Stimulated activated CD4-positive, alpha-beta T cell treated with anti-CD3 and anti-CD28 coated beads, Interleukin-12 subunit alpha, Interleukin-12 subunit beta, amount 100 ng/mL, for 48 hours (primary cell): ENCODE results near the gene TH.
"Not testable (repeated sequence)": the region's sequence is repeated elsewhere in the genome, so short reads cannot be mapped to it uniquely, and the experiment has no call there.

Experiments
- DNase-seq, 3 donors: peaks; one replicate each; pipeline ENCODE4 v3.0.0-alpha.2; 2020; ENCODE audit warnings: low read depth in 2 of 3, low spot score in 1 of 3

TH gene

GRCh38 chr11:2179516-2179915 is 7.9 kb upstream of the TH start:
- DNase-seq: no peak

- DNase-seq: no peak
Observed at GRCh38 chr11:2178906-2179494, 7.4 kb upstream of the TH start.

- not testable (repeated sequence) for DNase-seq
Observed at GRCh38 chr11:2178055-2178773, 6.6 kb upstream of the TH start.

GRCh38 chr11:2177076-2177475 is 5.5 kb upstream of the TH start:
- no peak for DNase-seq

GRCh38 chr11:2176389-2176900 is 4.8 kb upstream of the TH start:
- no peak for DNase-seq

- no peak for DNase-seq
Observed at GRCh38 chr11:2175659-2176058, 4.0 kb upstream of the TH start.

GRCh38 chr11:2174361-2174760 is 2.7 kb upstream of the TH start:
- no peak for DNase-seq

GRCh38 chr11:2173761-2174160 is 2.1 kb upstream of the TH start:
- no peak for DNase-seq

GRCh38 chr11:2173150-2173693 is 1.6 kb upstream of the TH start:
- DNase-seq: no peak

- DNase-seq: no peak
Observed at GRCh38 chr11:2172676-2173075, 1.1 kb upstream of the TH start.

GRCh38 chr11:2169626-2170570 is 1.7 kb downstream of the TH start:
- no peak for DNase-seq

- DNase-seq: no peak
Observed at GRCh38 chr11:2169005-2169378, 2.6 kb downstream of the TH start.

- no peak for DNase-seq
Observed at GRCh38 chr11:2168286-2169004, 3.2 kb downstream of the TH start.

- no peak for DNase-seq
Observed at GRCh38 chr11:2167141-2168045, 4.2 kb downstream of the TH start.

- DNase-seq: peak in 1 of 3 donors; percentile 21
Observed at GRCh38 chr11:2166091-2166851, 5.3 kb downstream of the TH start.

GRCh38 chr11:2165571-2165970 is 6.0 kb downstream of the TH start:
- DNase-seq: no peak

- DNase-seq: no peak
Observed at GRCh38 chr11:2164861-2165555, 6.6 kb downstream of the TH start.

- DNase-seq: no peak
Observed at GRCh38 chr11:2164081-2164480, 7.5 kb downstream of the TH start.
